Endothelial cell (in vitro differentiated cells): ENCODE measurements around the gene ZBTB18. TPM values are rescaled to one million over a fixed set of nuclear protein-coding genes. Genes with fewer than 3 reads are reported as not detected.

Experiments used
- DNase-seq: peaks from one replicate; pipeline ENCODE4 v3.0.0; 2021; ENCODE audit warnings: low spot score
- H3K27ac Mint-ChIP-seq: one replicate; pipeline ENCODE4 v1.8.0; 2021; ENCODE audit warnings: mixed read lengths, inconsistent platforms; ENCODE audit not compliant: unreplicated experiment
- H3K27me3 Mint-ChIP-seq: one replicate; pipeline ENCODE4 v1.8.0; 2021; ENCODE audit warnings: mild to moderate bottlenecking, moderate library complexity, mixed read lengths, inconsistent platforms; ENCODE audit not compliant: unreplicated experiment
- H3K36me3 Mint-ChIP-seq: one replicate; pipeline ENCODE4 v1.8.0; 2021; ENCODE audit warnings: mild to moderate bottlenecking, low read depth, mixed read lengths, inconsistent platforms; ENCODE audit not compliant: unreplicated experiment
- H3K4me1 Mint-ChIP-seq: one replicate; pipeline ENCODE4 v1.8.0; 2021; ENCODE audit warnings: mild to moderate bottlenecking, mixed read lengths, inconsistent platforms; ENCODE audit not compliant: unreplicated experiment
- H3K4me3 Mint-ChIP-seq: one replicate; pipeline ENCODE4 v1.8.0; 2021; ENCODE audit warnings: mild to moderate bottlenecking, mixed read lengths, inconsistent platforms; ENCODE audit not compliant: unreplicated experiment
- H3K9me3 Mint-ChIP-seq: one replicate; pipeline ENCODE4 v1.8.0; 2021; ENCODE audit warnings: mixed read lengths, inconsistent platforms; ENCODE audit not compliant: unreplicated experiment
- CTCF ChIP-seq: fragments of 200-600 bp; sonication (generic); IDR thresholded peaks from one replicate; pipeline ENCODE4 v1.5.0; 2021; ENCODE audit warnings: antibody characterized with exemption; ENCODE audit not compliant: unreplicated experiment
- total RNA-seq: library from RNA; stranded (reverse); fragmentation: NEBNext Ultra II Directional; extraction: Animal tissue kit (Norgen Biotek cat#: 25700); gene quantifications from one replicate; pipeline ENCODE4 v1.2.1, GENCODE V29; 2021; ENCODE audit not compliant: unreplicated experiment

ZBTB18 gene
- total RNA-seq, 1 donor from 2014 or later = 21.7 TPM

GRCh38 chr1:244060686-244061085 is 9.6 kb downstream of the ZBTB18 start:
- Mint-ChIP-seq H3K36me3 (no peaks in the 10 kb centered on the region), H3K4me3 (no peak overlapping the region), H3K9me3 (no peaks in the 10 kb centered on the region), H3K4me1 (no peaks in the 10 kb centered on the region), H3K27me3 (peaks cover 2% of the 10 kb centered on the region), H3K27ac (no peak overlapping the region)
- no peak for TF ChIP-seq CTCF
- DNase-seq = no peak

GRCh38 chr1:244062156-244062725 is 11.2 kb downstream of the ZBTB18 start:
- peaks cover 3% of the 10 kb centered on the region for H3K4me1 Mint-ChIP-seq
- H3K9me3 Mint-ChIP-seq = no peaks in the 10 kb centered on the region
- H3K36me3 Mint-ChIP-seq = no peaks in the 10 kb centered on the region
- no peak overlapping the region for H3K27ac Mint-ChIP-seq
- no peak for DNase-seq
- H3K4me3 Mint-ChIP-seq = no peak overlapping the region
- TF ChIP-seq CTCF = no peak
- peaks cover 2% of the 10 kb centered on the region for H3K27me3 Mint-ChIP-seq

GRCh38 chr1:244063498-244063897 is 12.4 kb downstream of the ZBTB18 start:
- DNase-seq = no peak
- no peak overlapping the region for H3K27ac Mint-ChIP-seq
- no peak for TF ChIP-seq CTCF
- H3K36me3 Mint-ChIP-seq = no peaks in the 10 kb centered on the region
- no peaks in the 10 kb centered on the region for H3K9me3 Mint-ChIP-seq
- peaks cover 6% of the 10 kb centered on the region for H3K27me3 Mint-ChIP-seq
- H3K4me1 Mint-ChIP-seq = peaks cover 3% of the 10 kb centered on the region
- no peak overlapping the region for H3K4me3 Mint-ChIP-seq

- Mint-ChIP-seq H3K36me3 (no peaks in the 10 kb centered on the region), H3K27me3 (peaks cover 8% of the 10 kb centered on the region), H3K9me3 (no peaks in the 10 kb centered on the region), H3K27ac (no peak overlapping the region), H3K4me3 (no peak overlapping the region), H3K4me1 (peaks cover 3% of the 10 kb centered on the region)
- TF ChIP-seq CTCF = no peak
- no peak for DNase-seq
These were observed 13.5 kb downstream of the ZBTB18 start for GRCh38 chr1:244064621-244065020.

GRCh38 chr1:244065063-244065793 is 14.1 kb downstream of the ZBTB18 start:
- Mint-ChIP-seq H3K9me3 (no peaks in the 10 kb centered on the region), H3K4me1 (peaks cover 3% of the 10 kb centered on the region), H3K27ac (no peak overlapping the region), H3K27me3 (peaks cover 8% of the 10 kb centered on the region), H3K36me3 (no peaks in the 10 kb centered on the region), H3K4me3 (no peak overlapping the region)
- no peak for DNase-seq
- TF ChIP-seq CTCF = no peak
